Measurements from ENCODE around the gene PTGER4.

GRCh38 chr5:40679148-40679912 lies 385 bp upstream of the PTGER4 start:
- TF ChIP-seq YY1 (IDR thresholded peaks at IDR 0.05; ENCODE audit: insufficient read depth, insufficient read length): no peak
- no peak for TF ChIP-seq ZNF274 (IDR thresholded peaks at IDR 0.05; ENCODE audit: low read depth, low read length)
- no peak for TF ChIP-seq SUZ12 (IDR thresholded peaks at IDR 0.05; ENCODE audit: extremely low read depth, insufficient read depth, insufficient read length)

Data from NT2/D1 (cell line).